Psoas muscle (tissue), 8 donors: ENCODE data around the gene GRAMD1B. TPM values are rescaled to one million over a fixed set of nuclear protein-coding genes. Genes with fewer than 3 reads are reported as not detected.

Experiments
- ATAC-seq, 4 donors: fragments of 200-7000 bp; cut with Tn5 transposase; one replicate each; pipeline ENCODE4 v1.9.1; 2020; ENCODE audit warnings: moderate library complexity in 3 of 4, mild to moderate bottlenecking in 2 of 4
- DNase-seq, 2 donors: peaks; one replicate each; pipeline ENCODE4 v3.0.0-alpha.2; 2020
- H3K27ac ChIP-seq: fragments of 200-600 bp; one replicate; pipeline ENCODE4 v1.8.0; 2022
- H3K27me3 ChIP-seq, 3 donors: fragments of 200-600 bp in 1 of 3; one replicate each; pipeline versions ENCODE4 v1.6.1 to v1.8.0; 2013 to 2022; ENCODE audit warnings: low read length in 2 of 3, mild to moderate bottlenecking in 2 of 3, moderate library complexity in 1 of 3; ENCODE audit not compliant: insufficient read depth in 3 of 3
- H3K36me3 ChIP-seq, 2 donors: fragments of 200-600 bp in 1 of 2; one replicate each; pipeline versions ENCODE4 v1.6.1 to v1.8.0; 2013 to 2022; ENCODE audit warnings: low read depth in 1 of 2, mild to moderate bottlenecking in 1 of 2, moderate library complexity in 1 of 2; ENCODE audit not compliant: insufficient read depth in 1 of 2
- H3K4me1 ChIP-seq: fragments of 200-600 bp; one replicate; pipeline ENCODE4 v1.8.0; 2022
- H3K4me3 ChIP-seq: fragments of 200-600 bp; one replicate; pipeline ENCODE4 v1.8.0; 2022; ENCODE audit warnings: mild to moderate bottlenecking
- H3K9me3 ChIP-seq: fragments of 200-600 bp; one replicate; pipeline ENCODE4 v1.8.0; 2022
- CTCF ChIP-seq: fragments of 200-600 bp; IDR thresholded peaks from one replicate; pipeline ENCODE4 v1.8.0; 2022; ENCODE audit warnings: antibody characterized with exemption
- WGBS, 3 donors: extraction: QIAGEN DNeasy Blood & Tissue Kit; methylation state at CpG; one replicate each; pipeline versions ENCODE4 v1.1.6 to v1.1.7; 2013; 5-methylcytosine and 5-hydroxymethylcytosine counted together
- intact Hi-C, 2 donors: fragments of 100-400 bp; cut with DNase I; formaldehyde crosslinking; loops; one replicate each; pipeline versions ENCODE4 v1.11.0 to v1.14.2; 2022
- polyA plus RNA-seq, 3 donors: library from polyadenylated mRNA; stranded (reverse); fragments of 200-250 nt; gene quantifications; one replicate each; pipeline ENCODE4 v1.2.3, GENCODE V29; 2013
- total RNA-seq, 4 donors: library from RNA; stranded (reverse); fragmentation: NEBNext Ultra II Directional in 2 of 4; extraction: Animal tissue kit (Norgen Biotek cat#: 25700) in 2 of 4; gene quantifications; one replicate each; pipeline versions ENCODE4 v1.2.1 to v1.2.4, GENCODE V29; 2021 to 2023
- donor health status: healthy with polysubstance abuse.
- donor health status: DM: no; HTN: no; CAD: no; lungs with moderate emphysema.
- donor health status: Bipolar disorder and iron deficiency.
- donor health status: healthy.
- donor health status: DM: yes; HTN: yes; CAD: no.
- donor health status: DM: no; HTN: no; CAD: no.
- donor health status: DM: no; HTN: no; CAD: no.
- donor health status: DM: yes; HTN: yes; CAD: no.

GRAMD1B gene
- total and polyA plus RNA-seq, 7 donors: 0.67 to 24.0 (median 6.8) TPM

- H3K27ac ChIP-seq: no peak overlapping the region
These were observed 22.0 kb upstream of the GRAMD1B start for GRCh38 chr11:123407996-123408597.

GRCh38 chr11:123408619-123409455 is 21.2 kb upstream of the GRAMD1B start:
- no peak overlapping the region for H3K4me3 ChIP-seq
- ATAC-seq (no peak), DNase-seq (no peak)
- no peaks in the 10 kb centered on the region for H3K36me3 ChIP-seq
- 84 to 90% (median 88%) methylated on average over 8 of the region's 8 CpGs for WGBS, 3 donors
- H3K4me1 ChIP-seq: no peaks in the 10 kb centered on the region
- no peak for TF ChIP-seq CTCF
- no peaks in the 10 kb centered on the region for H3K9me3 ChIP-seq
- intact Hi-C loops: loop anchor here (5.0 to 10.0 kb wide), 2 partner anchors 104 to 107 kb away; no protein-coding TSS in a partner anchor
- no peak overlapping the region for H3K27ac ChIP-seq
- no peaks in the 10 kb centered on the region for H3K27me3 ChIP-seq

More at GRCh38 chr11:123407996-123408597, 22.0 kb upstream of the GRAMD1B start:
- intact Hi-C loops: loop anchor here (1.0 to 10.0 kb wide), 3 partner anchors 69 to 106 kb away; no protein-coding TSS in a partner anchor
- 55 to 62% (median 61%) methylated on average over 7 of the region's 7 CpGs for WGBS, 3 donors
- no peak for TF ChIP-seq CTCF
- ATAC-seq (no peak), DNase-seq (no peak)
- Histone ChIP-seq H3K4me1 (no peaks in the 10 kb centered on the region), H3K9me3 (no peaks in the 10 kb centered on the region), H3K4me3 (no peak overlapping the region), H3K36me3 (no peaks in the 10 kb centered on the region), H3K27me3 (no peaks in the 10 kb centered on the region)

GRCh38 chr11:123409456-123410217 is 20.4 kb upstream of the GRAMD1B start:
- no peaks in the 10 kb centered on the region for H3K4me1 ChIP-seq
- WGBS, 3 donors: 92 to 95% (median 93%) methylated on average over 10 of the region's 10 CpGs
- TF ChIP-seq CTCF: no peak
- no peak for ATAC-seq
- no peak for DNase-seq
- H3K9me3 ChIP-seq: no peaks in the 10 kb centered on the region
- intact Hi-C loops: loop anchor here (5.0 to 10.0 kb wide), 2 partner anchors 105 to 107 kb away; no protein-coding TSS in a partner anchor
- no peak overlapping the region for H3K27ac ChIP-seq
- H3K36me3 ChIP-seq: no peaks in the 10 kb centered on the region
- no peaks in the 10 kb centered on the region for H3K27me3 ChIP-seq
- no peak overlapping the region for H3K4me3 ChIP-seq

GRCh38 chr11:123410218-123410549 is 19.9 kb upstream of the GRAMD1B start:
- Histone ChIP-seq H3K9me3 (no peaks in the 10 kb centered on the region), H3K27ac (no peak overlapping the region), H3K36me3 (no peaks in the 10 kb centered on the region), H3K4me3 (no peak overlapping the region), H3K4me1 (no peaks in the 10 kb centered on the region), H3K27me3 (no peaks in the 10 kb centered on the region)
- ATAC-seq (no peak), DNase-seq (no peak)
- intact Hi-C loops: no loop called here
- TF ChIP-seq CTCF: no peak
- 83 to 93% (median 92%) methylated on average over 3 of the region's 3 CpGs for WGBS, 3 donors
